Fibroblast of lung (primary cell): ENCODE measurements around the gene NBPF4. TPM values are rescaled to one million over a fixed set of nuclear protein-coding genes. Genes with fewer than 3 reads are reported as not detected.
"Not testable (repeated sequence)": the region's sequence is repeated elsewhere in the genome, so short reads cannot be mapped to it uniquely, and the experiment has no call there.

Experiments
- DNase-seq, 2 donors: peaks; one replicate each; pipeline versions ENCODE4 v3.0.0 to v3.0.0-alpha.2; 2010; ENCODE audit warnings: low read depth in 2 of 2
- H2AFZ ChIP-seq: 2 replicates; pipeline ENCODE4 v1.5.1; 2012; ENCODE audit warnings: low read length, control low read depth, inconsistent platforms
- H3K27ac ChIP-seq: 2 replicates; pipeline ENCODE4 v1.5.1; 2011; ENCODE audit warnings: low read length, control low read depth; ENCODE audit not compliant: insufficient read depth
- H3K27me3 ChIP-seq: 2 replicates; pipeline ENCODE4 v1.5.1; 2011; ENCODE audit warnings: mild to moderate bottlenecking, low read length; ENCODE audit not compliant: control insufficient read depth, insufficient read depth
- H3K36me3 ChIP-seq: 2 replicates; pipeline ENCODE4 v1.5.1; 2011; ENCODE audit warnings: low read length; ENCODE audit not compliant: control insufficient read depth, insufficient read depth
- H3K4me1 ChIP-seq: 2 replicates; pipeline ENCODE4 v1.5.1; 2011; ENCODE audit warnings: low read length; ENCODE audit not compliant: control insufficient read depth, insufficient read depth; ENCODE audit errors: extremely low read depth
- H3K4me2 ChIP-seq: 2 replicates; pipeline ENCODE4 v1.5.1; 2011; ENCODE audit warnings: low read length, control low read depth; ENCODE audit not compliant: insufficient read depth; ENCODE audit errors: extremely low read depth
- H3K4me3 ChIP-seq, 4 experiments: fragments of 200-600 bp in 1 of 4; sonication (generic) in 1 of 4; replicated peaks in 1 of 4; 2 replicates each; pipeline ENCODE4 v1.5.1; 2011 to 2016; ENCODE audit warnings: low read length in 4 of 4, low read depth in 3 of 4, mild to moderate bottlenecking in 3 of 4, control low read depth in 2 of 4, inconsistent platforms in 1 of 4, mixed read lengths in 1 of 4; ENCODE audit not compliant: insufficient read depth in 1 of 4; ENCODE audit errors: control extremely low read depth in 1 of 4
- H3K79me2 ChIP-seq: 2 replicates; pipeline ENCODE4 v1.5.1; 2012; ENCODE audit warnings: mild to moderate bottlenecking, low read length, inconsistent platforms; ENCODE audit not compliant: control insufficient read depth, insufficient read depth
- H3K9ac ChIP-seq: 2 replicates; pipeline ENCODE4 v1.5.1; 2011; ENCODE audit warnings: mild to moderate bottlenecking, low read length, control low read depth; ENCODE audit not compliant: insufficient read depth
- H3K9me3 ChIP-seq: 2 replicates; pipeline ENCODE4 v1.5.1; 2012; ENCODE audit warnings: low read depth, low read length; ENCODE audit not compliant: control insufficient read depth, insufficient read depth
- H4K20me1 ChIP-seq: 2 replicates; pipeline ENCODE4 v1.5.1; 2011; ENCODE audit warnings: low read length; ENCODE audit not compliant: control insufficient read depth, insufficient read depth; ENCODE audit errors: extremely low read depth
- EZH2 ChIP-seq: IDR thresholded peaks from 2 replicates; pipeline ENCODE4 v1.5.1; 2012; ENCODE audit warnings: low read length, control low read depth, mild to moderate bottlenecking; ENCODE audit errors: missing control alignments
- polyA plus RNA-seq, 2 donors: library from polyadenylated mRNA; depleted of rRNA in 1 of 2; stranded (reverse) in 1 of 2; unstranded in 1 of 2; fragments of >200 nt; gene quantifications; 2 replicates each; pipeline ENCODE4 v1.2.1, GENCODE V29; 2011 to 2012; ENCODE audit warnings: missing spikeins in 1 of 2
- total RNA-seq: library from RNA; depleted of rRNA; stranded (reverse); fragments of >200 nt; gene quantifications from 2 replicates; pipeline ENCODE4 v1.2.1, GENCODE V29; 2014
- TF ChIP-seq, protein P1 (sequence below), 2 donors: IDR thresholded peaks in 1 of 2; conservative IDR thresholded peaks in 1 of 2; 1 replicate in 1 of 2; 2 replicates in 1 of 2; pipeline ENCODE4 v1.5.1; 2011 to 2012; ENCODE audit warnings: low read length in 2 of 2, control low read depth in 1 of 2, inconsistent platforms in 1 of 2, low read depth in 1 of 2, mild to moderate bottlenecking in 1 of 2

The NBPF4 gene
- total and polyA plus RNA-seq, 2 donors (not counting 1 experiment from before 2014, with no cell fraction given): not detected

DNA sequence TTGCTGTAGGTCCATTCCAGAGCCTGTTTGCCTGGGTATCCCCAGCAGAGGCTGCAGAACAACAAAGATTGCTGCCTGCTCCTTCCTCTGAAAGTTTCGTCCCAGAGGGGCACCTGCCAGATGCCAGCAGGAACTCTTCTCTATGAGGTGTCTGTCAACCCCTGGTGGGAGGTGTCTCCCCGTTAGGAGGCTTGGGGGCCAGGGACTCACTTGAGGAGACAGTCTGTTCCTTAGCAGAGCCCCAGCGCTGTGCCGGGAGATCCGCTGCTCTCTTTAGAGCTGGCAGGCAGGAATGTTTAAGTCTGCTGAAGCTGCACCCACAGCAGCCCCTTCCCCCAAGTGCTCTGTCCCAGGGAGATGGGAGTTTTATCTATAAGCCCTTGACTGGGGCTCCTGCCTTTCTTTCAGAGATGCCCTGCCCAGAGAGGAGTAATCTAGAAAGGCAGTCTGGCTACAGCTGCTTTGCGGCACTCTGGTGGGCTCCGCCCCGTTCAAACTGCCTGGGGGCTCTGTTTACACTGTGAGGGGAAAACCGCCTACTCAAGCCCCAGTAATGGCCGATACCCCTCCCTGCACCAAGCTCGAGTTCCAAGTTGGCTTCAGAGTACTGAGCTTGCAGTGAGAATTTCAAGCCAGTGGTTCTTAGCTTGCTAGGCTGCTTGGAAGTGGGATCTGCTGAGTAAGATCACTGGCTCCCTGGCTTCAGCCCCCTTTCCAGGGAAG lies 35.0 kb downstream of the NBPF4 start:
- Histone ChIP-seq H3K27ac (no peak overlapping the region), H2AFZ (no peak overlapping the region), H3K27me3 (peaks cover 17% of the 10 kb centered on the region)

DNA sequence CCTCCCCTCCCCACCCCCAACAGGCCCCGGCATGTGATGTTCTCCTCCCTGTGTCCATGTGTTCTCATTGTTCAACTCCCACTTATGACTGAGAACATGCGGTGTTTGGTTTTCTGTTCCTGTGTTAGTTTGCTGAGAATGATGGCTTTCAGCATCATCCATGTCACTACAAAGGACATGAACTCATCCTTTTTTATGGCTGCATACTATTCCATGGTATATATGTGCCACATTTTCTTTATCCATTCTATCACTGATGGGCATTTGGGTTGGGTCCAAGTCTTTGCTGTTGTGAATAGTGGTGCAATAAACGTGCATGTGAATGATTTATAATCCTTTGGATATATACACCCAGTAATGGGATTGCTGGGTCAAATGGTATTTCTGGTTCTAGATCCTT lies 40.3 kb downstream of the NBPF4 start:
- H3K79me2 ChIP-seq: peaks cover 15% of the 10 kb centered on the region
- not testable (repeated sequence) for H3K27me3 ChIP-seq, H2AFZ ChIP-seq, H3K4me3 ChIP-seq, H3K9ac ChIP-seq, H3K36me3 ChIP-seq, H3K4me2 ChIP-seq, DNase-seq, H4K20me1 ChIP-seq, H3K27ac ChIP-seq, H3K9me3 ChIP-seq, H3K4me1 ChIP-seq

More for the DNA sequence above, 35.0 kb downstream of the NBPF4 start:
- Histone ChIP-seq H3K79me2 (no peaks in the 10 kb centered on the region), H3K4me1 (no peaks in the 10 kb centered on the region), H3K9me3 (no peaks in the 10 kb centered on the region), H3K36me3 (no peaks in the 10 kb centered on the region), H3K4me2 (no peak overlapping the region), H4K20me1 (no peaks in the 10 kb centered on the region), H3K4me3 (no peak overlapping the region), H3K9ac (no peak overlapping the region)
- TF ChIP-seq EZH2: no peak
- TF ChIP-seq, protein P1, sequence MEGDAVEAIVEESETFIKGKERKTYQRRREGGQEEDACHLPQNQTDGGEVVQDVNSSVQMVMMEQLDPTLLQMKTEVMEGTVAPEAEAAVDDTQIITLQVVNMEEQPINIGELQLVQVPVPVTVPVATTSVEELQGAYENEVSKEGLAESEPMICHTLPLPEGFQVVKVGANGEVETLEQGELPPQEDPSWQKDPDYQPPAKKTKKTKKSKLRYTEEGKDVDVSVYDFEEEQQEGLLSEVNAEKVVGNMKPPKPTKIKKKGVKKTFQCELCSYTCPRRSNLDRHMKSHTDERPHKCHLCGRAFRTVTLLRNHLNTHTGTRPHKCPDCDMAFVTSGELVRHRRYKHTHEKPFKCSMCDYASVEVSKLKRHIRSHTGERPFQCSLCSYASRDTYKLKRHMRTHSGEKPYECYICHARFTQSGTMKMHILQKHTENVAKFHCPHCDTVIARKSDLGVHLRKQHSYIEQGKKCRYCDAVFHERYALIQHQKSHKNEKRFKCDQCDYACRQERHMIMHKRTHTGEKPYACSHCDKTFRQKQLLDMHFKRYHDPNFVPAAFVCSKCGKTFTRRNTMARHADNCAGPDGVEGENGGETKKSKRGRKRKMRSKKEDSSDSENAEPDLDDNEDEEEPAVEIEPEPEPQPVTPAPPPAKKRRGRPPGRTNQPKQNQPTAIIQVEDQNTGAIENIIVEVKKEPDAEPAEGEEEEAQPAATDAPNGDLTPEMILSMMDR (conservative IDR thresholded peaks at IDR 0.05 in 1 of 2, IDR thresholded peaks at IDR 0.05 in 1 of 2; ENCODE audit: low read depth in 1 of 2, low read length in 2 of 2): no peak
- no peak for DNase-seq

DNA sequence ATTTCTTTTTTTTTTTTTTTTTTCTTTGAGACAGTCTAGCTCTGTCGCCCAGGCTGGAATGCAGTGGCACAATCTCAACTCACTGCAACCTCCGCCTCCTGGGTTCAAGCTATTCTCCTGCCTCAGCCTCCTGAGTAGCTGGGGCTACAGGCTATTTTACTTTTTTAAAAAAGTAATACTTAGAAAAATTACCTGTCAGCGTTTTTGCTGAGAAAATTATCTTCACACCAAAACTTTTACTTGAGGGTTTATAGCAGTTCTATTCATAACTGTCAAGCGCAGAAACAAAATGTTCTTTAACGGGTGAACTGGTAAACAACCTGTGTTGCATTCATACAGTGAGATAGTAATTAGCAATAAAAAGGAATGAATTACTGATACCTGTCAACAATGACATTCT lies 42.2 kb downstream of the NBPF4 start:
- no peak overlapping the region for H3K27ac ChIP-seq
- H3K4me3 ChIP-seq: no peak overlapping the region
- peaks cover 3% of the 10 kb centered on the region for H3K4me1 ChIP-seq
- peaks cover 34% of the 10 kb centered on the region for H3K79me2 ChIP-seq
- DNase-seq: no peak
- H3K27me3 ChIP-seq: no peaks in the 10 kb centered on the region
- TF ChIP-seq, protein P1 (conservative IDR thresholded peaks at IDR 0.05 in 1 of 2, IDR thresholded peaks at IDR 0.05 in 1 of 2; ENCODE audit: low read depth in 1 of 2, low read length in 2 of 2): no peak
- no peak for TF ChIP-seq EZH2
- H4K20me1 ChIP-seq: no peaks in the 10 kb centered on the region
- H3K9me3 ChIP-seq: no peaks in the 10 kb centered on the region
- no peak overlapping the region for H3K9ac ChIP-seq
- peaks cover 3% of the 10 kb centered on the region for H3K36me3 ChIP-seq
- H2AFZ ChIP-seq: no peak overlapping the region
- H3K4me2 ChIP-seq: no peak overlapping the region
